Inferior parietal cortex (tissue), 1 donor: Measurements from ENCODE around the gene RIC8A.
"Not testable (repeated sequence)": the region's sequence is repeated elsewhere in the genome, so short reads cannot be mapped to it uniquely, and the experiment has no call there.

Source experiments
- DNase-seq: peaks from one replicate; pipeline ENCODE4 v3.0.0-alpha.2; 2016; ENCODE audit errors: extremely low spot score

RIC8A gene

DNA sequence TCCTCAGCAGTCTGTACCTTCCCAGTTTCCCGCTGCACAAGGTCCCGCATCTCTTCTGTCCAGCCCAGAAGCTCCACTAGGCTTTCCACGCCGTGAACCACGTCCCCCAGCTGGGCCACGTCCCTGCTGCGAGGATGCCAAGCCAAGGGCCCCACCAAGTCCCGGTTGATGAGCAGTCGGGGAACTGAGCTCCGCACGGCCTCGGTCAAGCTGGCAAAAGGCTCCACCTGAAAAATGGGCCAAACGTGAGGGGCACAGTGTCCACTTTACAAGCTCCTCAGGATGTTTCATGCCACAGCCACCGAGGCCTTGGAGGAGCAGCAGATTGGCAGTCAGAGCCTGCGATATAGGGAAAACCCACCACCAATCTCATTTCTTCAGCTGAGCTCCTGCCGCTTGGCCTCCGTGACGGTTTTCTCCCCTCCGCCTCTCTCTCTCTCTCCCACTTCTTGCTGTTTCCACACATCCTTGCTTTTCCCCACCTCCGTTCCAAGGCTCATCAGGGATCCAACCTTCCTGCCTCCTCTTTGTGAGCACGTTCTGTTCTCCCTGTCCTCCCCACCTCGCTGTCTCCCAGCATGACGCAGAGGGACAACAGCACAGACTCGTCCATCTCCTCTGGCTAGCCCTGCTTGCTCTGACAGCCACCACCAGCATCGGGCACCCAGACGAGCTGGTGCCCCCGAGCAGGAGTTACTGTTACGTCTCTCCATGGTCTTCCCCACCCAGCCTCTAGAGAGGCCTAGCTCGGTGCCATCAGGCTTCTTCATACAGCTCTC, 11.5 kb downstream of the RIC8A start:
- DNase-seq: no peak

DNA sequence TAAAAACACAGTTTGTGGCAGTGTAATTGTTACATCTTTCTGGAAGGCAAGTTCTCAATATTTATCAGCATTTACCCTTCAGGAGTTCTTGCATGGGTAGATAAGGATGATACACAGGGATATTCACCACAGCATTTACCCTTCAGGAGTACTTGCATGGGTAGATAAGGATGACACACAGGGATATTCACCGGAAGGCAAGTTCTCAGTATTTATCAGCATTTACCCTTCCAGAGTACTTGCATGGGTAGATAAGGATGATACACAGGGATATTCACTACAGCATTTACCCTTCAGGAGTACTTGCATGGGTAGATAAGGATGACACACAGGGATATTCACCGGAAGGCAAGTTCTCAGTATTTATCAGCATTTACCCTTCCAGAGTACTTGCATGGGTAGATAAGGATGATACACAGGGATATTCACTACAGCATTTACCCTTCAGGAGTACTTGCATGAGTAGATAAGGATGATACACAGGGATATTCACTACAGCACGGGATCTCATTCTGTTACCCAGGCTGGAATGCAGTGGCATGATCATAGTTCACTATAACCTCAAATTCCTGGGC, 13.2 kb downstream of the RIC8A start:
- DNase-seq: not testable (repeated sequence)

DNA sequence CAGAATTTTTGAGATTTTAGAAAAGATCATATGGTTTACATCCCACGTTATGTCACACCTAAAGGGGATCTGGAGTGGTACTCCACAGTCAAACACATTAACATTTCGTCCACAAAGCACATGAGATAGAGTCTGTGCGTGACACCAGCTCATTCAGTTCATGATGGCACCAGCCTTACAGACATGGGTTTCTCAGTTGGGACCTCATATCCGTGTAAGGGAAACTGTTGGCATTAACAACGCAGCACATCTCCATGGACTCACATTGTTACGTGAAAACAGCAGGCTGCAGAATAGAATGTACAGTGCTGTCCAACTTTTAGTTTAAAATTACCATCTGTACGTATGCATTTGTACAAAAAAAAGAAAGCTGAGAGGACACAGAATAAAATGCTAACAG, 14.0 kb downstream of the RIC8A start:
- no peak for DNase-seq

DNA sequence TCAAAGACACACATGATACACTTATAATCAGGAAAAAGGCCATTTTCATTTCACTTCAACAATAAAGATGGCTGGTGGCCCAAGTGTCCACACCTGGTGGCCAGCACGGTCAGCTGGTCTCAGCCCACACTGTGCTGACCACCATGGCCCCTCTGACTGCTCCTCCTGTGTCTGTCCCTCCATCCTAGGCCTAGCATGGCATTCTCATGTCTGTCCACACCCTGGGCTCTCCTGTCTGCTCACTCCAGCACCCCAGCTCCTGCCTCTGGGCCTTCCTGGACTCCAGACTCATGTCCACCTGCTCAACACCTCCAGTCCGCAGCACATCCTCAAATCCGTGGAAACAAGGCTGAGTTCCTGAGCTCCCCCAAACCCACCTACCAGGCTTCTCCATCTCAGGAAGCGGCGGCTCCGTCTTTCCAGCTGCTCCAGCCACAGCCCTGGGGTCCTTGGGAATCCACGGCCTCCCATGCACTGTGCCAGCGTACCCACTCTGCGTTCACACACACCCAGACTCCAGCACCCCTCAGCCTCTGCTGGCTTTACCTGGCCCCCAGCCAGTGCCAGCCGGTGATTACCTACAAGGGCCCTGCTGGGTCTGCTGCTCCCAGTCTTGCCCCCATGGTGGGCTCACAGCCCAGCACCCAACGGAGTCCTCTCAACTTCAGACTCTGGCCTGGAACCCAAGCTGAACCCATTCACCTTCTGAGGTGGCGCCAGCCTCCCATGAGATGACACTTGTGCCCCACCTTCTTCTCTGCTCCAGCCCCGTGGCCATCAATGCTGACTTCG, 14.7 kb downstream of the RIC8A start:
- DNase-seq: no peak

DNA sequence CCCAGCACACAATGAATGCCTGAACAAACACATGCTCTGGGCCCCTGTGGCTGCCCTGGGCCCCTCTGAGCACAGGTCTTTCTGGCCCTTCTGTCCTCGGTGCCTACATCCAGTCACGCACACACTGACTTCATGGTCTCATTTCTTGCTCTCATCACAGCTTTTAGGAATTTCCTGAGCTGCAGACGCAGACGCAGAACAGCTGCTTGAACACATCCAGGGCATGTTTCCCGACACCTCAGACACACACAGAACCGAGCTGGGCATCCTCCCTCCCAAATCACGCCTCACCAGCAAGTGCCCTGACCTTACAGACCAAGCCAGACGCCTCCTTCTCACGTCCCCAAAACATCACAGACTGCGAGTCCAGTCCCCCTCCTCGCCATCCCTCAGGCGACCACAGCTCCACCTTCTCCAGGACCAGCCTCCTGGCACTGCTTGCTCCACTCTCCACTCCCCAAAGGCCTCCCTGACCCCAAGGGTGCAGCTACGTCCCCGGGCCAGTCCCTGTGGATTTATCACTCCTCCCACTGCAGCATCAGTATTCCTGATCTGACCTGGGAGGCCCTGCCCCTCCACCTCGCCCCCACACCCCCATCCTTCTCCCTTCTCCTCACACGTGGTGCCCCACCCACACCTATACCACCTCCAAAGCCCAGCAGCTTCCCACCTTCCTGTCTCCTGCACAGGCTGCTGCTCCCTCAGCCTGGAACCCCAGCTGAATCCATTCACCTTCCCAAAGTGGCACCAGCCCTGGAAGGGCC, 15.7 kb downstream of the RIC8A start:
- no peak for DNase-seq

DNA sequence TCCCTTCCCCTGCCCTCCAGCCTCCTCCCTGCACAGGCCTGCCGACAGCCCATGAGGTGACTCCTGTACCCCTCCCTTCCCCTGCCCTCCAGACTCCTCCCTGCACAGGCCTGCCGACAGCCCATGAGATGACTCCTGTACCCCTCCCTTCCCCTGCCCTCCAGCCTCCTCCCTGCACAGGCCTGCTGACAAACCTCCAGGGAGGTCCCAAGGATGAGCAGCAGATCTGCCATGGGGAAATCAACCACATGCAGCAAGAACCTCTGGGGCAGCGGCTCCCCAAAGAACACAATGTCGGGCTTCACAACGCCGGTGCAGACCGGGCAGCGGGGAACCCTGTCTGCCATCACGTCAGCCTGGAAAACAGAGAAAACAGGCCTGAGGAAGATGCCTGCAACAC, 16.4 kb downstream of the RIC8A start:
- no peak for DNase-seq

DNA sequence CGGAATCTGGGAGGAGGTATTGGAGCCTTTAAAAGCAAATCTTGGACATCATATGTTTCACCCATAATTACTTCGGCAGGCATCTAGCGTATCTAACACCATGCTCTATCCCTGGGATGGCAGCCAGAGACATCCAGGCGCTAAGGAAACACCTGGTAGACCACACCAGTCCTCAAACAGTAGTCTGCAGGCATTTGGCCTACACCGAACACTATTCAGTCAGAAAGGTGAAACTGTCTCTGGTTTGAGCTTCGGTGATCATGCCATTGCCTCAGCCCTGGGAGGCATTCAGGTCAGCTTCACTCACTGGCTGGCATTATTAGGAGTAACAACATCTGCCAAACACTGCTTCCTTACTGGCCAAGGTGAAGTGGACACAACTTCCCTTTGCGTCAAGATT, 16.9 kb downstream of the RIC8A start:
- DNase-seq: no peak

DNA sequence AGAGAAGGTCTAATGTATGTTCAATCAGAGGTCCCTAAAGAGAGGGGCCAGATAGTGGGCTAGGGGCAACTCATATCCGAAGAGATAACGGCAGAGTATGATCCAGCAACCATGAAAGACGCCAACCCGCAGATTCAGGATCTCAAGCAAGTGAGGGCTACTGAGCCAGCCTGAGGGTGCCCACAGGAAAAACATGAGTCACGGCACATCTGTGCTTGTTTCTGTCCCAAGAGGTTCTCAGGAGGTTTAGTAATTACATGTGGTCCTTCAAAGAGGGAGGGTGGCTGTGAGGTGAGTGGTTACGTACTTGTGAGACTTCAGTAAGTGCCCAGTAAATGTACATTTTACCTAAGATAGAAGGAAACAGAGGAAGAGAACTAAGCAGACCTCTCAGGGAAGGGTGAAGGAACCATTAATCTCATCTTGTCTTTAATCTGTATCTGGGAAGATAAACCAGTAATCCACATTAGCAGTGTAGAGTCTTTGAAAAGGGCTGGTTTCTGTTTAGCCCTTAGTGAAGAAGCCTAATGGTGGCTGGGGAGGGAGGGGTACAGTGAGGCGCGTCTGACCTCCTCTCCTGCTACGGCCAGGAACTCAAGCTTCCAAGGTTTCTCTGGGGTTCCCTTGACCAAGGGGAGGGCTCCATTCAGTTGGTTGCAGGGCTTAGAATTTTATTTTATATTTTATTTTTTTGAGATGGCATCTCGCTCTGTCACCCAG, 18.4 kb downstream of the RIC8A start:
- DNase-seq: no peak

DNA sequence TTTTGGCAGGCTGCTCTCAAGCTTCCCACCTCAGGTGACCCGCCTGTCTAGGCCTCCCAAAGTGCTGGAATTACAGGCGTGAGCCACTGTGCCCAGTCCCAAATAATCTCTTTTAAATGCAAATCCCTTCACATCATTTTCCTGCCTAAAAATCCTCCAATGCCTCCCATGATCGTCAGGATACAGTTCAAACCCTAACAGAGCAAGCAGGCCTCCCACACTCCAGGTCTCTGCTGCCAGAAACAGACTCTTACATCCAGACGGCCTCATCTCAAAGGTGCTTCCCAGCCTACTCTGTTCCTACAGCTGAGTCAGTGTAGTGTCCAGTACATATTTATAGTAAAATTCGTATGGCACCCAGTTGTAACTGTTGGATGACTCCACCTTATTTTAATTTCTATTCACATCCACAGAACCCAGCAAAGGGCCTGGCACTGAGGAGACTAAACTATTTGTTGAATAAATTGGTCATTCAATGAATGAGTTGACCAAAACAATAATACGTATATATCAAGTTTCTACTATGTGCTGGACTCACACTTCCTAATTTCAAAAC, 20.4 kb downstream of the RIC8A start:
- no peak for DNase-seq

DNA sequence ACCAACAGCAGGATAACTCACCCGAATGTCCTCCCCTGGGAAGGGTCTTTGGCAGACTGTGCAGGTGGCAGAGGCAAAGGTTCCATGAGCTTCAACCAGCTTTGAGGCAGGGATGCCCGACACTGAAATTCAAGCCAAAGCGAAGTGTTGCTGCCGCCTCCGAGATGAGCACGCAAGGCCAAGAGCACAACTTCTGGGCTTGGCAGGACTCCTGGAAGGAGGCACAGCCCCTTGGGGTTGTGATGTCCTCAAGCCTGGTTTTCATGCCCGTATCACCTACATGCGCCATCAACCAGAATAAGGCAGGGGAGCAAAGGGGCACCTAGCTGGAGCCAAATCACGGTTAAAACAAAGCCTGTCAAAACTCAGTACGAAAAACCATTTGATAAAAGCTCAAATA, 22.9 kb downstream of the RIC8A start:
- DNase-seq: no peak

DNA sequence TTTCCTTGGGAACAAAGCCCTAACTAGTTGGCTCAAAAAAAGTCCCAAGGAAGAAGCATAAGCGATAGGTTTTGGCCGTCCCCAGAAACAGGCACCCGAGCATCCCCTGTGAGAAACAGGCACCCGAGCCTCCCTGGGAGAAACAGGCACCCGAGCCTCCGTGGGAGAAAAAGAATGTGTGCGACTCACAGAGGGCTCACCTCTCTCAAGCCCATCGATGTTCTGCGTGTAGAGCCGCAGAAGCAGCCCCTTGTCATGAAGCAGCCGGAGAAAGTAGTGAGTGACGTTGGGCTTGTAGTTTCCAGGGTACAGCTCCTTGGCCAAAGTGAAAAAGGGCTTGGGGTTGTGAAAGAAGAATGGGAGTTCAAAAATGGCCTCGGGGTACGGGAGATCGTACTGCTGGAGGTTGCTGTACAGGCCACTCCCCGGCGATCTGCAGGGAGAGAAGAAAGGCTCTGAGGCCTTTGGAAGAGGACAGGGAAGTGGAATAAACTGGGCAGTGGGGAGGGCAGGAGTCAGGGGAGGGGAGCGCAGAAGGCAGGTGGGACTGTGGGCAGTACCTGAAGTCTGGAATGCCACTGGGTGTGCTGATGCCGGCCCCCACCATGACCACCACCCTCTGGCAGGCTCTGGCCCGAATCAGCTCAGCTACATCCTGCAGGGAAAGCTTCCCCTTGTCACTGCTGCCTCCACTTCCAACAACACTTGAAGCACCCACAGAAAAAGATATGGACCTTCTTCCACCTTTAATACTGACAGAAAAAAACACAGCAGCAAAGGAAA, 25.5 kb downstream of the RIC8A start:
- DNase-seq: no peak

DNA sequence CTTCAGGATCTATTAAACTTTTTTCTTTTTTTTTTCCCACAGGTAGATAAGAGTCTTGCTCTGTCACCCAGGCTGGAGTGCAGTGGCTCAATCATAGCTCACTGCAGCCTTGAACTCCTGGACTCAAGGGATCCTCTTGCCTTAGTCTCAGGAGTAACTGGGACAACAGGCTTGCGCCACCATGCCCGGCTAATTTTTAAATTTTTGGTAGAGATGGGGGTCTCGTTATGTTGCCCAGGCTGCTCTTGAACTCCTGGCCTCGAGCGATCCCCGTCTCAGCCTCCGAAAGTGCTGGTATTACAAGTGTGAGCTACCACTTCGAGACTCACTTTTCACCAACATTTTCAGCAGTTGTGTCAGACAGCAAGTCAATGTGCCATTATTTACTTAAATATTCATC, 27.7 kb downstream of the RIC8A start:
- DNase-seq: no peak

DNA sequence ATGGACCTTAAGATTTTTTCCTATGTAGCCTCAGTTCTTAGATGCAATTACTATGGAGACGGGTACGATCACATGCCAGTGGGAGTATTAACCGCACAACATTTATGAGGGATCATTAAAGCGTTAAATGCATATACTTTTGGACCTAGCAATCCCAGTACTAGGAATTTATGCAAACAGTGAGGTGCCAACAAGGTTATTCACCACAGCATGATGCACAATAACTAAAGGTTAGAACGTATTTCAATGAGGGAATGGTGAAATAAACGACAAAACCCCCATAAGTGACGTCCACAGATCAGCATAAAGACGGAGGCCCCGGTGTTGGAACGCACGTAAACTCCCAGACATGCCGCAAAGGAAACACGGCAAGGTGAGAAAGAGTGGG, 28.1 kb downstream of the RIC8A start:
- DNase-seq: peak; percentile 32

DNA sequence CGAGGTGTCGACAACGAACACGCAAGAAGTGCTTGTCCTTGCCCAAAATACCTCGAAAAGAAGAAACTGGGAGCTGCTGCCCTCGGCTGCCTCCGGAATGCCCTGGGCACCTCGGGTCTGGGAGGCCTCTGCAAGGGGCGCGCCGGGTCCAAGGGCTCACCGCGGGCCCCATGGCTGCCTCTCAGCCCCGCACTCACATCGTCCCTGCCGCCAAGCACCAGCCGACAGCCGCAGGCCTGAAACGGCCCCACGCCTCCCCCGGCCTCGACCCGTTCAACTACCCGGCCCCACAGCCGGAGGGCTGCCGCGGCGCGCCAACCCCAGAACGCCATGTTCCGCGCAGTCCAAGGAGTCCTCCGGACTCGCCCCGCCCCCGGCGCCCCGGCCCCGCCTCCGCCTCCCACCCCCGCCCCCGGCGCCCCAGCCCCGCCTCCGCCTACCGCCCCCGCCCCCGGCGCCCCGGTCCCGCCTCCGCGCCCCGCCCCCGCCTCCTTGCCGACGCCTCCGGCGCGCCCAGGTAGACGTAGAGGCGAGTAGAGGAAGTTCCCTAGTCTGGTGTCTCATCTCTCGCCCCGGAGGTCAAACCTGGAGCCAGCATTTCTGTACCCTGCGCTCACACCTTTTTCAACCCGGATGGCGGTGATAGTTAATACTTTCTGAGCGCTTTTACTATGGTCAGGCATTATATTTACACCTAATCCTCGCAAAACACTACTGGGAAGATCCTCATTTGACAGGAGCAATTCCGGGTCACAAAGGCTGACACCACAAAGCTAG, 28.7 kb downstream of the RIC8A start, which contains the start of gene SIRT3:
Gene SIRT3 (minus strand): TSS at position 346 of the 777 bp plus-strand sequence. CDS start 14 bp downstream, at position 332.
- peak; percentile 61 for DNase-seq

DNA sequence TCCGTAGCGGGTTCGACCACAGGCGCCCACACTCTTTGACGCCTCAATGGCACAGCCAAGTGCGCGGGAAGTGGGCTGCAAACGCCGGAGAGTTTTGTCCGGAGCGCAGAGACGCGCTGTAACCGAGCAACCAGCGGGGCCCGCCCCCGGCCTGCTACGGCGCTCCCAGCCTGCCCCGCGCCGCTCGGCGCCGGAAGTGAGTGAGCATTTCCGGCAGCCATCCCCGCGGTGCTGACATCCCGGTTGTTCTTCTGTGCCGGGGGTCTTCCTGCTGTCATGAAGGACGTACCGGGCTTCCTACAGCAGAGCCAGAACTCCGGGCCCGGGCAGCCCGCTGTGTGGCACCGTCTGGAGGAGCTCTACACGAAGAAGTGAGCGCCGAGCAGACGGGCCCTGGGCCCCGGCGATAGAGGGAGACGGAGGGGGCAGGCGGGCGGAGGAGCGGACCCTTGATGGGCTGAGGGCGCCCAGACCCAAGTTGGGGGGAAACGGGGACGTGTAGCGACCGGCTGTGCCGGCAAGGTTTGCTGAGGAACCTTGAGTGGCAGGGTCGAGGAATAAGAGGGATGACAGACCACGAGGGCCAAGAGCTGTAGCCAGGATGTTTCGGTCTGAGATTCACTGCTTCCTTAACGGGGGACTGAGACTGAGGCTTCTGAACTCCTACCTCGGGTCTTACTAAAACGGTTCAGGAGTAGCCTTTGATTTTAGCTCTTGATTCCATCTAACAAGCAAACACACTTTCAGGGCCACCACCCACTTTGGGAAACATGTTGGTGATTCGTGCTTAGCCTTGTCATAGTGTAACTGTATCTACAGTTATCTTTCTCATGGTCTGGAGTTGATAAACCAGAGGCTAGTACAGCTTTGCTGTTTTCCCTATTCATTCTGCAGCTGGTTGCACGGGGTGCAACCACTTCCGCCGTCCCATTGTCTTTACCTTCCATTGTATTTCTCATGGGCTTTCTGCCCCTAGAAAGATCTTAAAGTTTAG, 29.6 kb downstream of the RIC8A start, which contains the start of gene PSMD13:
Gene PSMD13 (plus strand): TSS at position 203 of the 994 bp plus-strand sequence. CDS start 74 bp downstream, at position 277.
- DNase-seq: peak; percentile 82

DNA sequence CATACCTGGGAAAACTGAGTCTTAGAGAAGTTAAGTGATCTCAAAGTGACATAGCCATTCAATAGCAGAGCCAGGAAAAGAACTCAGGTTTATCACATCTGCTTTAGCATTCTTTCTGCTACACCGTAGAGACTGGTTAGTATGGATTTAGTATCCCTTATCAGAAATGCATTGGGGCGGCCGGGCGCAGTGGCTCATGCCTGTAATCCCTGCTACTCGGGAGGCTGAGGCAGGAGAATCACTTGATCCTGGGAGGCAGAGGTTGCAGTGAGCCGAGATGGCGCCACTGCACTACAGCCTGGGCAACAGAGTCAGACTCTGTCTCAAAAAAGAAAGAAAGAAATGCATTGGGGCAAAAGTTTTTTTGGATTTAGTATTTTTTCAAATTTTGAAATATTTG, 30.8 kb downstream of the RIC8A start:
- not testable (repeated sequence) for DNase-seq

DNA sequence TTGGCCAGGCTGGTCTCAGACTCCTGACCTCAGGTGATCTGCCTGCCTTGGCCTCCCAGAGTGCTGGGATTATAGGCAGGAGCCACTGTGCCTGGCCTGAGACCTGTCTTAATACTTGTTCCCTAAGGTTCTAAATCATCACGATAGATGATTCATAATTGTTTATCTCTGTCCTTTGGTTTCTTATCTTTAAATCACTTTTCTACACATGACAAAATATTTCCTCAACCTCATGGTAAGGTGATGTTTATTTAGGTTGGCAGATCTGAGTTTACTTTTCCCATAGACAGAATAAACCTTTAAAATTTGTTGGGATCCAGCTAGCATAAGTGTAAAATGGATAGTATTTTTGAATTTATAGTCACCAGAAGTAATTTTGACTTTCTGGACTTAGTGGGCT, 32.8 kb downstream of the RIC8A start:
- no peak for DNase-seq

DNA sequence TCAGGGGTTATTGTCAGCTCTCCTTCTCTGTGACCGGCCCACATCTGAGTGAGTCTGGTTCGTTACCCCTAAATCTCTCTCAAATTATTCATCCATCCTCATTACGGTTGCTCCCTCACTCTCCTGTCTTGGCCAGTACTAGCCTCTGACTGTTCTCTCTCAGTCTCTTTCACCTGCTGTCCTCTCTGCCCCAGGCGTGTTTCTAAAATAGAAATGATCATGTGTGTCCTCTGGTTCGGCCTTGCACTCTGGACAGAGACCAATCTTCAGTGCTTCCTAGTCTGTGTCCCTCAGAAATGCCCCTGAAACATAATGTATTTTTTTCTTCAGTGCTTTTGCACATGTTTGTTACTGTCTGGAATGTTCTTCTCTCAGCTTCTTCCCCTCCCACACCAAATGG, 34.1 kb downstream of the RIC8A start:
- no peak for DNase-seq
